Adrenal gland (tissue), 12 donors: Measurements from ENCODE around the gene KLHDC10. TPM values are rescaled to one million over a fixed set of nuclear protein-coding genes. Genes with fewer than 3 reads are reported as not detected.

ENCODE experiments used
- DNase-seq, 7 donors: peaks; one replicate each; pipeline ENCODE4 v3.0.0-alpha.2; 2019 to 2020
- H3K27ac ChIP-seq, 5 donors: fragments of 200-600 bp; sonication (generic) in 4 of 5; 1 replicate in 3 of 5; 2 replicates in 2 of 5; pipeline versions ENCODE4 v1.5.1 to v1.8.0; 2016 to 2020; ENCODE audit warnings: mild to moderate bottlenecking in 1 of 5
- H3K27me3 ChIP-seq: fragments of 200-600 bp; 2 replicates; pipeline ENCODE4 v1.8.0; 2021
- H3K36me3 ChIP-seq, 2 donors: fragments of 200-600 bp; replicated peaks in 1 of 2; 1 replicate in 1 of 2; 2 replicates in 1 of 2; pipeline versions ENCODE4 v1.5.1 to v1.8.0; 2018 to 2022
- H3K4me1 ChIP-seq, 2 donors: fragments of 200-600 bp; replicated peaks in 1 of 2; 1 replicate in 1 of 2; 2 replicates in 1 of 2; pipeline versions ENCODE4 v1.5.1 to v1.8.0; 2018 to 2021
- H3K4me3 ChIP-seq, 4 donors: fragments of 200-600 bp; sonication (generic) in 3 of 4; one replicate each; pipeline ENCODE4 v1.5.1; 2016 to 2018
- H3K9me3 ChIP-seq, 3 donors: fragments of 200-600 bp; sonication (generic) in 1 of 3; replicated peaks in 1 of 3; 1 replicate in 2 of 3; 2 replicates in 1 of 3; pipeline versions ENCODE4 v1.5.1 to v1.8.0; 2016 to 2021
- CTCF ChIP-seq, 6 experiments: fragments of 450-650 bp in 4 of 6; fragments of 200-600 bp in 2 of 6; sonication (generic) in 1 of 6; IDR thresholded peaks; 1 replicate in 5 of 6; 2 replicates in 1 of 6; pipeline versions ENCODE4 v1.5.1 to v1.8.0; 2016 to 2021; ENCODE audit warnings: antibody characterized with exemption in 6 of 6, mild to moderate bottlenecking in 2 of 6, moderate library complexity in 1 of 6
- POLR2A ChIP-seq, 2 donors: fragments of 450-650 bp; IDR thresholded peaks; one replicate each; pipeline ENCODE4 v1.6.1; 2017; ENCODE audit warnings: antibody characterized with exemption in 2 of 2, mild to moderate bottlenecking in 2 of 2, moderate library complexity in 1 of 2
- WGBS, 4 donors: extraction: QIAGEN DNeasy Blood & Tissue Kit in 2 of 4; methylation state at CpG; one replicate each; pipeline versions ENCODE4 v1.1.5 to v1.1.7; 2013 to 2017; 5-methylcytosine and 5-hydroxymethylcytosine counted together
- intact Hi-C, 2 donors: fragments of 100-400 bp; cut with DNase I; formaldehyde crosslinking; loops; one replicate each; pipeline versions ENCODE4 v1.14.1 to v1.15.0; 2022 to 2023
- polyA plus RNA-seq, 3 donors: library from polyadenylated mRNA; stranded (reverse); fragments of 200-250 nt in 2 of 3; fragments of 350-450 nt in 1 of 3; fragmentation: Illumina TruSeq in 1 of 3; extraction: RNeasy Lipid Tissue Mini Kit (QIAGEN cat#74804) in 1 of 3; gene quantifications; one replicate each; pipeline ENCODE4 v1.2.3, GENCODE V29; 2013 to 2014
- total RNA-seq, 9 donors: library from RNA; depleted of rRNA in 4 of 9; stranded (reverse); fragments of >200 nt in 4 of 9; fragments of 120-200 nt in 1 of 9; fragmentation: NEBNext Ultra II Directional in 1 of 9; extraction: Animal tissue kit (Norgen Biotek cat#: 25700) in 1 of 9; gene quantifications; one replicate each; pipeline versions ENCODE4 v1.1.0 to v1.2.4, GENCODE V29; 2013 to 2023
- donor health status: healthy with polysubstance abuse.
- donor health status: Bipolar disorder and iron deficiency.
- donor health status: DM: yes; HTN: yes; CAD: no.
- donor health status: DM: no; HTN: no; CAD: no.
- donor health status: DM: no; HTN: no; CAD: no.
- donor health status: DM: yes; HTN: yes; CAD: no.

Gene KLHDC10
- total and polyA plus RNA-seq, 12 donors = 13.4 to 57.2 (median 33.4) TPM

- Histone ChIP-seq H3K27ac (no peak overlapping the region), H3K9me3 (no peaks in the 10 kb centered on the region), H3K4me1 (peaks cover 0 to 7% of the 10 kb centered on the region in 2 donors), H3K27me3 (no peaks in the 10 kb centered on the region), H3K36me3 (no peaks in the 10 kb centered on the region), H3K4me3 (no peak overlapping the region)
- WGBS, 4 donors = 49 to 58% (median 54%) methylated on average over 4 of the region's 4 CpGs
- DNase-seq = no peak
- intact Hi-C loops = no loop called here
- TF ChIP-seq POLR2A (IDR thresholded peaks at IDR 0.05) = no peak
- TF ChIP-seq CTCF (IDR thresholded peaks at IDR 0.05) = peak in 4 of 6 experiments; percentile 13 to 25 (median 20)
Observed at GRCh38 chr7:130096243-130096827, 26.0 kb downstream of the KLHDC10 start.

GRCh38 chr7:130099331-130099730, 29.0 kb downstream of the KLHDC10 start:
- Histone ChIP-seq H3K36me3 (no peaks in the 10 kb centered on the region), H3K27me3 (no peaks in the 10 kb centered on the region), H3K4me1 (peaks cover 0 to 7% of the 10 kb centered on the region in 2 donors), H3K27ac (no peak overlapping the region), H3K9me3 (no peaks in the 10 kb centered on the region), H3K4me3 (no peak overlapping the region)
- DNase-seq = no peak
- intact Hi-C loops = no loop called here
- TF ChIP-seq POLR2A (IDR thresholded peaks at IDR 0.05) (no peak), CTCF (IDR thresholded peaks at IDR 0.05) (no peak)

- Histone ChIP-seq H3K27me3 (no peaks in the 10 kb centered on the region), H3K9me3 (no peaks in the 10 kb centered on the region), H3K27ac (no peak overlapping the region), H3K4me1 (no peaks in the 10 kb centered on the region), H3K36me3 (no peaks in the 10 kb centered on the region), H3K4me3 (no peak overlapping the region)
- intact Hi-C loops = no loop called here
- TF ChIP-seq POLR2A (IDR thresholded peaks at IDR 0.05) (no peak), CTCF (IDR thresholded peaks at IDR 0.05) (no peak)
- no peak for DNase-seq
- WGBS, 4 donors = 92 to 97% (median 96%) methylated on average over 6 of the region's 6 CpGs
Observed at GRCh38 chr7:130102588-130102987, 32.3 kb downstream of the KLHDC10 start.

- no peaks in the 10 kb centered on the region for H3K4me1 ChIP-seq
- DNase-seq = no peak
- no peak overlapping the region for H3K4me3 ChIP-seq
- no peaks in the 10 kb centered on the region for H3K27me3 ChIP-seq
- H3K36me3 ChIP-seq = no peaks in the 10 kb centered on the region
- H3K27ac ChIP-seq = no peak overlapping the region
- intact Hi-C loops = no loop called here
- TF ChIP-seq CTCF (IDR thresholded peaks at IDR 0.05) (no peak), POLR2A (IDR thresholded peaks at IDR 0.05) (no peak)
- WGBS, 4 donors = 94 to 98% (median 96%) methylated on average over 31 of the region's 31 CpGs
- H3K9me3 ChIP-seq = no peaks in the 10 kb centered on the region
Observed at GRCh38 chr7:130107949-130108674, 37.8 kb downstream of the KLHDC10 start.
